GM21528 (cell line): ENCODE data around the gene DHX35.
"Not testable (repeated sequence)": the region's sequence is repeated elsewhere in the genome, so short reads cannot be mapped to it uniquely, and the experiment has no call there.

Source experiments
- ATAC-seq: cut with Tn5 transposase; IDR thresholded peaks from one replicate; pipeline ENCODE4 v1.9.1; 2021; ENCODE audit warnings: mild to moderate bottlenecking, moderate library complexity; ENCODE audit not compliant: unreplicated experiment, low FRiP score

Gene DHX35

DNA sequence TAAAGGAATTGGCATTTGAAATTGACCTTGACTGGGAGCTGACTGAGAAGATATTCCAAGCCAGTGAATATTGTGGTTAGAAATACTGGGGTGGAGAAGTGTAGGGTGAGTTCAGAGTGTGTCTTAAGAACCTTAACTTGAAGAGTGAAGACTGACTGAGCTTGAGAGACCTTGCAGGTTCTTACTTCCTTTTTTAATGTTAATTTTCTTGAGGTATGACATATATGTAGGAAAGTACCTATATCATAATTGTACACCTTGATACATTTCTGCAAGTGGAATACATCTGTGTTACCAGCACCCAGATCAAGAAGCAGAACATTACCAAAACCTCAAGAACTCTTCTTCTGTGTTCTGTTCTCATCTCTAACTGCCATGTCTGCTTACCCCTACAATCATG is 11.0 kb downstream of the DHX35 start:
- ATAC-seq: no peak

DNA sequence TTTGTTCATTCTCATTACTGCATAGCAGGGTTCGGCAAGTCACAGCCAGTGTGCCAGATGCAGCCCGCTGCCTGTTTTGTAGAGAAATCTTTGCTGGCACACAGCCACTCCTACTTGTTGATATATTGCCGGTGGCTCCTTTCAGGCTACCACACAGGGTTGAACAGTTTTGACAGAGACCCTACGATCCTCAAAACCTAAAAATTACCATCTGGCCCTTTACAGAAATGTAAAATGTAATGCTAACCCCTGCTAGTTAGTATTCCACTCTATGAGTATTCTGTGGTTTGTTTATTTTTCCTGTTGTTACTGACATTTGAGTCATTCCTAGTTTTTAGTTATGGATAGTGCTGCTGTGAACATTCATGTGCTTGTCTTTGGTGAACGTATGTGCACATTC is 11.5 kb downstream of the DHX35 start:
- ATAC-seq: no peak

DNA sequence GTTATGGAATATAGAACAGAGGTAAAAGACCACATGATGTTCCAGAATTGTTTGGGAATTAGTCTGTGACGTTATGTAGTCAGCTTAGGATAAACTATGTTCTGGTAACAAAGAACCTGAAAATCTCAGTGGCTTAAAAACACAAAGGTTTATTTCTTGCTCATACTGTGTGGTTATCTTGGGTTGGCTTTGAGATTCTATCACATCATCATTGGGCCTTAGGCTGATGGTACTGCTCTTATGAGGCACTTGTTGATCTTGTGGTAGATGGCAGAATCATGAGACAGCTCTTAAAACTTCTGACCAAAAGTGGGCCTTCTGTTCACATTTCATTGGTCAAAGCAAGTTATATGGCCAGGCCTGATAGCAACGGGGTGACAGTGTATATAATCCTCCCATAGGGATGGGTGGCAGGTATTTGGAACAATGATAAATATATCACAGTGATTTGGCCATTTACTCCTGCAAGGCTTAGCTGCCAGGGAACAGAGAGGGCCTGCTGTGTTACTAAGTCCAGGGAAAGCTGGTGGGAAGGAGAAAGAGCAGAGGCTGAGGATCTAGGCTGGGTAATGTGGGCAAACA is 13.5 kb downstream of the DHX35 start:
- no peak for ATAC-seq

DNA sequence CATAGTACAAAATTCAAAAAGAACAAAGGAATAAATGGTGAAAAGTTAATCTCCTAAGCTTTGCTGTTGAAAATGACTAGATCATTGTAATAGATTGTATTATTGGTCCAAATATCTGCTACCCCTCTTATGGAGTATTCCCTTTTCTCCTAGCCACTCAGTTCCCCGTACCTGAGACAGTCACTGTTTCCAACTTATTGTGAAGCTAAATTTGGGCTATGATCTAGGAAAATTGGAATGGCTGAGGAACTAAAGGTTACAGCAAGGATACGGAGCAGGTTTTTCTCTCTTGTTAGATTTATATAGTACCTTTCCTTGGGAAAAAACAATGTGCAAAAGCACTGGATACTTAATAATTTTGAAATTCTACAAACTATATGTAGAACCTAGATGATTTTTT is 17.3 kb downstream of the DHX35 start:
- ATAC-seq: no peak

DNA sequence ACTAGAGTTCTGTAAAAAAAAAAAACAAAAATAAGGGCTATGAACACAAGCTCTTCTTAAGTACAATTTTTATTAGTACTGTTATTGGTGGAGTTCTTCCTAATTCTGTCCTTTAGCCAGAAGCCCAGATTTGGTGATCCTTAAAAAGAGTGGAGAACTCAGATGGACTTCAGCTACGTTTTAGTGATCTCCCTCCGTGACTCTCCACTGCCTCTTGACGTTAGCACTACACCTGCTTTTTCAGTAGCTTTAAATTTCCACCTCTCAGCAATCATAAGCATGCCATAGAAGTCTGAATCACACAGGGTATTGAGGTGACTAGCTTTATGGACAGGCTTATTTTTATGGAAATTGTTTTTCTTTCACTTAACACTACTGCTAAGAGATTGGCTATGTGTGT is 17.7 kb downstream of the DHX35 start:
- no peak for ATAC-seq

DNA sequence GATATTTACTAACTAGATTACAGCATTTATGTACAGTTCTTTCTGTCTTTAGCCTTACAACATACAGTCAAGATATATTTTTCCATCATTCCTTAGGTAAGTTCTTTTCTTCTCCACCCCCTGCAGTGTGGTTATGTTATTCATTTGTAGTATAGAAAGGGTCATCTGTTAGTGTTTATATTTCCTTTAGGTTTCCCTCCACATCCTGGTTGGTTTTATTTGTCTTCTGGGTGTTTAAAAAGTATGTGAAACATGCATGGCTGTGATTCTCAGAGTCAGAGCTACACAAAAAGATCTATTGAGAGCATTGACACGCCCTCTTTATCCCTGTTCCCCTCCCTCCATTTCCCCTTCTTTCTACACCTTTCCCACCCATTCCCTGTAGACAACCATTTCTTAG is 20.1 kb downstream of the DHX35 start:
- no peak for ATAC-seq

DNA sequence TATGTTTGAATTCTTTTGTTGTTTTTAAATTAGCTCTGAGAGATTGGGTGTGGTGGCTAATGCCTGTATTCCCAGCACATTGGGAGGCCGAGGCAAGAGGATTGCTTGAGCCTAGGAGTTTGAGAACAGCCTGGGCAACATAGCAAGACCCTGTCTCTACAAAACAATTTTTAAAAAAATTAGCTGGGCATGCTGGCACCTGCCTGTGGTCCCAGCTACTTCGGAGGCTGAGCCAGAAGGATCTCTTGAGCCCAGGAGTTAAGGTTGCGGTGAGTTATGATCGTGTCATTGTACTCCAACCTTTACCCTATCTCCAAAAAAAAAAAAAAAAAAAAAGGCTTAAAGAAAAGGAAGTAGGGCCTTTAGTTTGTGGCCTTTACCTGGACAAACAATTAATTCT is 22.9 kb downstream of the DHX35 start:
- no peak for ATAC-seq

DNA sequence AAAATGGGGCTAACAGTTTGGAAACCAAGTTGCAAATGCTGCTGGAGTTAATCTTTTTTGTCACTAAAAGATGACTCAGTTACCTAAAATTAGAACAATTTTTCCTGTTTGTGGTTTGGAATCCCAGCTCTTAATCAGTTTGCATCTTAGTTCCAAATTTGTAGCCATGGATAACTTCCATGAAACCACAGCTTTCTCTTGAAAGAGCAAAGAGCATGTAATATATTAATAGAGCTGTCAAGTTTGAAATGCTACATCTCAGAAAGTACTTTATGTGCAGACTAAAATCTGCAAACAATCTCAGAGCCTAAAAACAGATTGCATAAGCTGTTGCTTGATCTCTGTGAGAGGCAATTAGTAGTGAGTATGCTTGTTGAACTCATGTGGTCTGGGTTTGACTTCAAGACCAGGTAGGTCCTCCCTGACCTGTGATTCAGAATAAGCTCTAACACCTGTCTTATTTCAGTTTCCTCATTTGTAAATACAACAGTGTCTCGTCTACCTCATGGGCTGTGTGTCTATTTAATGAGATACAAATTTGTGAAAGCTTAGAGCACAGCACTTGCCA is 23.5 kb downstream of the DHX35 start:
- no peak for ATAC-seq

DNA sequence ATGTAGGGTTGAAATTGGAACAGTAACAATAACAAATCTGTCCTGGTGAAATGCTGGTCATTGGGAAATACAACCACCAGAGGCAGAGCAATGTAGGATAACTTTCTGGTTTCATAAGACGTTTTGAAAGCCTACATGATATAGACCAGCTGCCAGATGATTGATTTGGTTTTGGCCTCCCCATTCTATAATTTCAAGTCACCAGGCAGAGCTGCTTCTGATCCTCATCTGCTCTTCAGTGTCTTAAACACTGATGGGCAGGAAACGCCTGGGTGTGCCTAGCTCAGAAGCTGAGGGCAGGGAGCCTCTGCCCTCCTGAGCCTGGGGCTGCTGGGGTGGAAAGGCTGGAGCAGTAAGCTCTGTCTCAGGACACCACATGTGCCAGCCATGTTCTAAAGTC is 24.5 kb downstream of the DHX35 start:
- ATAC-seq: no peak

DNA sequence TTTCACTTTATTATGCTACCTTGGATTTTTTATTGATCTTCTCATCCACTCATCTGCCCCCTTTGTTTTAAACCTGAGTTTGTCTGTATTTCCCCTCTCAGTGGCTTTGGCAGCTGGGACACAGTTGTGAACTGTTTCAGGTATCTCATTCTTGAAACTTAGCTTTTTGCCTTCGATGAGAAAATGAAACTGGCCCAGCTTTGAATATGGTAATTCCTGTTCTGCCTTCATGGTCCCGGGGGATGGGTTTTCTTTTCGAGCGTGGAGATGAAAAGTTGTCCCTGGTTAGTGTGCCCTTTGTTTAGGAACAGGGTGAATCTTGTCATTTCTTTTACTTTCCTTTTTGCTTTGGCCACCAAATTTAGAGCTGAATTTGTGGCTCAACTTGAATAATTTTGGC is 25.6 kb downstream of the DHX35 start:
- peak; percentile 81 for ATAC-seq

DNA sequence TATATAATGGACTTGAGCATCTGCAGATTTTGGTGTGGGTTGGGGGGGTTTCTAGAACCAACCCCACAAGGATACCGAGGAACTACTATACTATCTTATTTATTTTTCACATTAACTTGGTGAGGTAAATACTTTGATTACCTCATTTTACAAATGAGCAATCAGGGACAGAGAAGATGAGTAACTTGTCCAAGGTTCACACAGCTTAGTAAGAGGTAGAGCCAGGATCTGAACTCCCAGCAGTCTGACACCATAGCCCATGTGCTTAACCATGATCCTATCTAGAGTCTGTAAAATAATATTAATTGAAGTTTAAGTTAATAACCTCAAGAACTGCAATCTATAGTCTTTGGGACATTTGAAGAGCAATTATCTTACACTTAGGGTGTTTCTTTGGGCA is 28.6 kb downstream of the DHX35 start:
- ATAC-seq: no peak

DNA sequence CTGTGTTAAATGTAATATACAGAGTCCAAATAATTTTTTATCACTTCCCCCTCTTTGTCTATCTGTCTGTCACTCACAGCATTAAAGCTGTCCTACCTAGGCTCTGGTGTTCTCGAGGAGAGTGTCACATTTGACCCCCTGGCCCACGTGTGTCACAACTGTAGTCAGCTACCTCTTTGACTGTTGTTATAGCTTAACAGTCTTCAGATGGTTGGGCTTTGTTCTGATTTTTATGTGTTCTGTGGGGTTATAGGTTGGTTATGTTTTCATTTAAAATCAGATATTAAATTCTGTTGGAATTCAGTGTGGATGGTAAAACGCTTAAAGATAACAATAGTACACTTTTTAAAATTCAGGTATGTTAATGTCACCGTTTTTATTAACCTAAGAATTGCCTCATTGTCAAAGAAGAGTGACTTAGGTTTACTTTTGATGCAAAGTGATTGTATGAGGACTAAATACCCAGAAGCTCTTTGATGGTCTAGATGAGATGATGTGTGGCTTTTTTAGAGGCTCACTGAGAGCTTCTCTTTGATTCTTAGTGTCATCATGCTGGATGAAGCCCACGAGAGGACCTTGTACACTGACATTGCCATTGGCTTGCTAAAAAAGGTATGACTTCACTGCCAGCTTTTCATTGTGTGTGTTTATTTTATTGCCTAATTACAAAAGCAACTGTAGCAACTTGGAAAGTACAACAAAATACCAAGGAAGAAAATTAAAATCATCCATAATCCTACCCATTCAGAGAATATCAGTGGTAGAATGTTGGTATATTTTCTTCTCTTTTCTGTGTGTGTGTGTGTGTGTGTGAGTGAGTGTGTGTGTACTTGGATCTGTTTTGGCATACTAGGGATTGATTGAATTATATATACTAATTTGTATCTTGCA is 29.9 kb downstream of the DHX35 start:
- ATAC-seq: no peak

DNA sequence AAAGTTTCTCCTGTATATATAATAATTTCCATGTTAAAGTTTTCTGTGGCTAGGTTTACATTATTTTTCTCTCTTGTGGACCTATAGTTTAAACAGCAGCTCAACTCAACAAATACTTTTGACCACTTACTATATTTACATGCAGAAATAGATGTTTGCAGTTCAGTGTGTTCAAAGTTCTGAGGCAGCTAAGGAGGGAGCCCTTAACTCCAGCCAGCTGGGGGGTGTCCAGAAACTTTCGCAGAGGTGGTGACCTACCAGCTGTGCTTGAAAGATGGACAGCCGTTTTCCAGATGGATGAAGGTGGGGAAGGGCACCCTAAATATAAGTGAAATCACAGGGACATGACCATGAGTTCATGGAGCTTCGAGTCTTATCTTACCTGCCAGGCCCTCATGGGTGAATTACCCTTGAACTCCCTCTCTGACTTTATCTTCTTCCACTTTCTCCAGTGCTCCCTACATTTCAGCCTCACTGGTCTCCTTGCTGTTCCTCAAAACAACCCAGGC is 33.4 kb downstream of the DHX35 start:
- ATAC-seq: no peak

DNA sequence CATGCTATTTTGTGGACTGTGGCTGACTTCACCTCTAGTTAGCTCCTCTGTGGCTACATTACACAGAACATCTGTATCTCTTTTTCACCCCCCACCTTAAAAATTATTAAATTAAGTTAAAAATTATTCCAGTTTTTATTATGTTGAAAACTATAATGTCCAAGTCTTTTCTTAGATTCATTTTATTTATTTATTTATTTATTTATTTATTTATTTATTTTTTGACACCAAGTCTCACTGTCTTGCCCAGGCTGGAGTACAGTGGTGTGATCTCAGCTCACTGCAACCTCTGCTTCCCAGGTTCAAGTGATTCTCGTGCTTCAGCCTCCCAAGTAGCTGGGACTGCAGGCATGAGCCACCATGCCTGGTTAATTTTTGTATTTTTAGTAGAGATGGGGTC is 34.7 kb downstream of the DHX35 start:
- not testable (repeated sequence) for ATAC-seq

DNA sequence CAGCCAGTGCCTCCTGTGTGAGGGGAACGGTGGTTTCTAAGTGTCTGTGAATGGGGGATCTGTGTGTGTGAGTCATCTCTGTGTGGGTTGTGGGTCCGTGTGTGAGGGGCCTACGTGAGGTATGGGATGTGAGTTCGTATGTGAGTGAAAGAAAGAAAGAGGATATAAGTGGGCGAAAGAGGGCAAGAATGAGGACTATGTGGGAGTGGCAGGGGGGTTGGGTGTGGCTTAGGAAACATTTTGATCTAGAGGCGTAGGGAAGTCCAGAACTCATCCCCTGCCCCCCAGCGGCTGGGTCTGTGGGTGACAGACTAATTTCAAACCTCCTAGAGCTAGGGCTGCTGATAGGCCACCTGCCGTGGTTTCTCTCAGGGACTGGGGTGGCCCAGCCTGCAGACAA is 35.5 kb downstream of the DHX35 start:
- no peak for ATAC-seq

DNA sequence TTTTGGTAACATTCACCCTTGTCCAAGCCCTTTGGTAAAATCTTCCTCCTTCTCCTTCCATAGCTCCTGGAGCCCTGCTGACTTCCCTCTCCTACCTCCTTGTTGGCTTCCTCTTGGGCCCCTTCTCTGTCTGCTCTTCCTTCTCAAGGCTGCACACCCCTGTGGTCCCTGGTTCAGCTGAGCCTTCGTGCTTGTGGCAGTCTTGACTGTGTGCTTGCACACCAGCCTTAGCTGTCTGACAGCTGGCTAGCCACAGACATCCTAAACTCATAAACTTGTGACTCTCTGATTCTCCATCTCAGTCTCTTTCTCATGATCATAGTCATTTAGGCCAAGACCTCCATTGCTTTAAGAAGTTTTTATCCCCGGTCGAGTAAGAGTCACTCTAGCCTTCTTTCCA is 37.1 kb downstream of the DHX35 start:
- ATAC-seq: no peak

DNA sequence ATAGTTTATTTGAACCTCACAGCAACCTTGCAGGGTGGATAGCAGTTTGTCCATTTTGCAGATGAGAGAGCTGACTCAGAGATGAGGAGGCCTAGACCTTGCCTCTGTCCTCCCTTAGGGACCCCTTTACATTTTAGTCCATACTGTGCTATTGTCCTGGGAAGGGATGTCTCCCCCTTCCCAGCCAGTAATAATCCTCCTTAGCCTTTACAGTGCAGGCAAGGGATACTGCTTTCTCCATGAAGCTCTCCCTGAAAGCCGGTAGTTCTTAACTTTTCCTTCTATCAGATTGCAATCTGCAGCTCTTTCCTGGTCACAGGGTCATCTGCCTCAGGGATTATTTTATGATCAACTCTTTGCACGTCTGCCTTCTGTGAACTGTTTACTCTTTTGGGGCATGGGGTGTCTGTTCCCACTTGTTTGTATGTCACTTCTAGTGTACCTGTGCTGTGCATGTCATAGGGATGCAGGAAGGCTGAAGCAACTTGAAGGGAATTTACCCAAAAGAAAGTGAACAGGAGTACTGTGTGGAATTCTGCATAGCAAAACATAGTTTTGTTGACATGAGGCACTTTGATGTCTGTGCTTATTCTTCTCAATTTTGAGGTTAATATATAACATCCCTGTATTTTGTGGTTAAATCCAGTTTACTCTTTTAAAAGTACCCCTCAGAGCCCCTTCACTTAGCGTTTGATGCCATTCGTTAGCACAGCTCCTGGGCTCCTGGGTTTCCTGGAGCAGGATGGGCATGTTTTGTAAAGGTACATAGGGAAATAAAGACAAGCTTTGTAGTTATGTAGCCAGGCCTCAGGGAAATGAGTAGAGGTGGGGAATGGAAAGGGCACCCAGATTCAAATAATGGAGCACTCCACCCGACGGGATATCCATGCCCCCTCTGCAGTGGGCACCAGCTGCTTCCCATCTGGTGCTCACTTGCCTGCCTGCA is 38.1 kb downstream of the DHX35 start:
- ATAC-seq: no peak

DNA sequence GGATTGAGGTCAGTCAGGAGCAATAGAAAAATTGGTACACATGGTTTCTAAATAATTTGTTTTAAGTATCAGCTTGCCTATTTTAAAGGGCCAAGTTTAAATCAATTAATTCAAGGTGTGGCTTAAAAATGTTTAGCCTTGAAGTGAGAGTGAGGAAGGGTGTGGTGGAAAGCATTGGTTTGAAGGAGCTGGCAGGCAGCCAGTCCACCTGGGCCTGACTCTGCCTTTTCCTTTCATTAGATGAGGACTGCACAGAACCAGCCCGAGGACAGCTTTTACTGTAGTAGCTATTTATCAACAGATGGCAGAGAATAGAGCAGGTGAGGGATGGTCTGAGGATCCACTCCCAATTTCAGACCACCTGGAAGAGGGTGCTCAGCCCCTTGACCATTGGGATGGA is 42.4 kb downstream of the DHX35 start:
- ATAC-seq: no peak

DNA sequence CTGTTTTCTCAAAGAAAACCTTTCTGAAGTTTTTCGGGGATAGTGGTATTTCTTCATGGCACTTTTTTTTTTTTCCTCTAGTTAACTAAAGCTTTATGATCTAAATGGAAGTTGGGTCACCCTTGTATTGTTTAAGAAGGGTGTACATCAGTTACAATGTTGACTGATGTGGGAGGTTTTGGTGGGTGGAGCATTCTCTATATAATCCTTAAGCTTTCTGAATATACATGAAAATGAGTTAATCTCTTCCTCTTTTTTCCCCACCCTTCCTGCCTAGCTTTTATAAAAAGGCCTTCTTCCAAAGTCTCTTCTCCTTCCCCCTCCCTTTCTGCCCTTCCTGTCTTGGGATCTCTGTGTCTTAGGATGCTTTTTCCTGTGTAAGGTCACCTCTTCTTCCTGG is 47.2 kb downstream of the DHX35 start:
- no peak for ATAC-seq

DNA sequence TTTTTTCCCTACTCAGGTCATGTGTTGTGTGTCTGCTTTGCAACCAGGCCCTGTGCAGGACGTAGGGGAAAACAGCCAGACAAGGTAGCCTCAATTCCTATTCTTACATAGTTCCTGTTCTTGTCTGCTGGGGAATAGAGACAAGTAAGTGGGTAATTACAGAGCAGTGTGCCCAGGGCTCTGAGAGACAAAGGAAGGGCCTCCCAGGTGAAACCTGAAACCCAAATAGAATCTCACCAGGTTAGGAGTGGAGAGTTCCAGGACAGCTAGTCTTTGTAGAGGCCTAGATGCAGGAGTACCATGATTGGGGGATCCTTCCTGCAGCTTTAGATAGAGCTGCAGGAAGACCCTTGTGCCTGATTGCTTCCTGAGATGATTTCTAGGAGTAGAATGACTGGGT is 48.4 kb downstream of the DHX35 start:
- ATAC-seq: no peak

DNA sequence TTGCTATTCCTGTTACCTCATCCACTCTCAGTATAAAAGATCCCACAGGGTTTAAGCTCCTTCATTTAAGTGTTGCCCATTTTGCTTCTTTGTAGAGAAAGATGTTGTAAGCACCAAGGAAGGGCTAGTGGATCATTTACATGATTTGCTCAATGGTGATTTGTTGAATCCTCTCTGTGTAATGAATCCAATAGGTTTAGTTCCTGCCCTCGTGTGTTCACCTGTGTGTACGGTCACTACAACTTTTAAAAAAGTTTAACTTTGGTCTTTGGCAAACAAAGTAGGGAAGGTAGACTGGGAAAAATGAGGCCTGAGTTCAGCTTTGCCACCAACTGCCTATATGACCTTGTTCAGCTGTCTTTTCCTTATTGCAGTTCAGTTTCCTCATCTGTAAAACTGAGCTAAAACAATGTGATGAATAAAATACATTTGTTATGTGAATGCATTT is 51.5 kb downstream of the DHX35 start:
- ATAC-seq: no peak
